Activated naive CD4-positive, alpha-beta T cell treated with anti-CD3 and anti-CD28 coated beads for 36 hours (primary cell): ENCODE measurements around the gene CHRNA4. TPM values are rescaled to one million over a fixed set of nuclear protein-coding genes. Genes with fewer than 3 reads are reported as not detected.

ENCODE experiments used
- CTCF ChIA-PET: fragments of 350-600 bp; sonication (Branson Sonifier 250); formaldehyde crosslinking; loops from one replicate; lab custom pipeline; 2021; ENCODE audit warnings: antibody characterized with exemption; lab: Charles Lee
- DNase-seq: peaks from one replicate; pipeline ENCODE4 v3.0.0-alpha.2; 2020
- H3K27ac Mint-ChIP-seq: one replicate; pipeline ENCODE4 v1.8.0; 2021; ENCODE audit warnings: mild to moderate bottlenecking, mixed read lengths
- H3K27me3 Mint-ChIP-seq: one replicate; pipeline ENCODE4 v1.8.0; 2021; ENCODE audit warnings: low read depth, mixed read lengths
- H3K36me3 Mint-ChIP-seq: one replicate; pipeline ENCODE4 v1.8.0; 2021; ENCODE audit warnings: low read depth, mixed read lengths
- H3K4me1 Mint-ChIP-seq: one replicate; pipeline ENCODE4 v1.8.0; 2021; ENCODE audit warnings: low read depth, mixed read lengths
- H3K4me3 Mint-ChIP-seq: one replicate; pipeline ENCODE4 v1.8.0; 2021; ENCODE audit warnings: mild to moderate bottlenecking, moderate library complexity, mixed read lengths
- H3K9me3 Mint-ChIP-seq: one replicate; pipeline ENCODE4 v1.8.0; 2021; ENCODE audit warnings: mixed read lengths
- intact Hi-C: fragments of 100-400 bp; cut with micrococcal nuclease; formaldehyde crosslinking; loops from one replicate; pipeline ENCODE4 v1.15.1; 2023
- total RNA-seq, 2 experiments: library from RNA; stranded (reverse); gene quantifications; one replicate each; pipeline ENCODE4 v1.2.3, GENCODE V29; 2021

CHRNA4 gene
- total RNA-seq, 2 experiments from 2014 or later: not detected

DNA sequence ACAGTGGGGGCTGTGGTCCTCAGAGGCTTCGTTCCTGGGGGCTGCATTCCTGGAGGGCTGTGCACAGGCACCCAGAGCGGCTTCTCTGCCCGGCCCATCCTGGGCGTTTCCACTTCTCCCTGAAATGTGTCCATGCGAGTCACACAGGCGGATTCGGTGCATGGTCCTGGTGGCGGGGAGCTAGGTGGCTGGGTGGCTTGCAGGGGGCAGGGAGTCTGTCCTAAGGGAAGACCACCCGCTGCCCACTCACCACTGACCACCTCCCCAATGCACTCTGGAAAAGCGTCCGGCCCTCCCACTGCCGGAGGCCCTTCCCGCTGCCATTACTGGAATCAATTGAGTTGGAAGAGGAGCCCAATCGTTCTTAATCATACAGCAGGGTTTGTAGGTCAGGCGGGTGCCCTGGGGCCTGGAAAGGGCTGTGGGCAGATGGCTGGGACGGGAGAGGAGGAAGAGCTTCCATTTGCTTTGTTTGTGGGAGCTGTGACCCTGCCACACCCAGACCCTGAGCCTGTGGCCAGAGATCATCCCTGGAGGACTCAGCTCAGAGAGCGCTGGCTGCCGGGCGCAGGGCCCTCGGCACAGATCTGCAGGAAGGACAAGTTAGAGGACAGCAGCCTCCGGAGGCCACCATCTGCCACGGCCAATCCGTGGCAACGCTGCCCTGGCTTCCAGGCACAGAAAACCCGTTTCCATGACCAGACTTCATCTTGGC is 6.4 kb downstream of the CHRNA4 start:
- CTCF ChIA-PET: no interaction called here
- no peak for DNase-seq

GRCh38 chr20:63352811-63353221 is 8.3 kb downstream of the CHRNA4 start:
- Mint-ChIP-seq H3K4me1 (no peaks in the 10 kb centered on the region), H3K4me3 (no peak overlapping the region), H3K27ac (no peak overlapping the region), H3K9me3 (no peaks in the 10 kb centered on the region), H3K36me3 (no peaks in the 10 kb centered on the region), H3K27me3 (peaks cover 4% of the 10 kb centered on the region)
- intact Hi-C loops: no loop called here
- CTCF ChIA-PET: no interaction called here
- no peak for DNase-seq

More for the DNA sequence above, 6.4 kb downstream of the CHRNA4 start:
- Mint-ChIP-seq H3K36me3 (no peaks in the 10 kb centered on the region), H3K27me3 (peaks cover 12% of the 10 kb centered on the region), H3K27ac (no peak overlapping the region), H3K9me3 (no peaks in the 10 kb centered on the region), H3K4me3 (no peak overlapping the region), H3K4me1 (no peaks in the 10 kb centered on the region)
- intact Hi-C loops: no loop called here

DNA sequence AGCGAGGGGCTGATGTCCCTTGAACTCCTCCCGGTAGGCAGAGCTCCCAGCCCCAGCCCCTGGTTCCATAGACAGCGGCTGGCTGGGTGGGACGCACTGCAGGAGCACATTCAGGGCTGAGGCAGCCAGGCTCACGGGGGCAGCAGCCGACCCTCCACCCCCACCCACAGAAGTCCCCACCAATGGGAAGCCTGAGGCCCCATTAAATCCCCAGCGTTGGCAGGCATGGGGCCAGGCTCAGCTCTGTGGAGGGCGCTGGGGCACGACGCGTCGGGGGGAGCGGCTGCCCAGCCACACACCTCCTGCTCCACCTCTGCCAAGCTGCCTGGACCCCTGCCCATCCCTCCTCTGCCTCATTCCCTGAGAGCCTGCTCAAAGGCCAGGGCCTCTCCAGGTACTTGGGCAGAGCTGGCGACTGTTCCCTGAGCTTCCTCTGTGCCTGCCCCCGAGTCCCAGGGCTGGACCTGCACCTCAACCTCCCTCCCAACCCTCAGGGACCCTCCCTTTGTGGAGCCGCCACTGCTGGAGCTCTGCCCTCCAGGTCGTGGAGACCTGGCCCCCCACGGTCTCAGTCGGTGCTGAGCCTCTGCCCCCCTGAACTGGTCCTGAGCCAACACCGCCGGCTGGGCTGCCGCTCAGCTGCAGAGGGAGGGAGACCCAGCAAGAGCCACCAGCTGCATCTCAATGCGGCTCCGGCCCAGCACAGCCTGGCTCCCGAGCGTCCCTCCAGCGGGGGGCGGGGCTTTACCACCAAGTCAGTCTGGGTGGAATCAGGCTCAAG is 9.1 kb downstream of the CHRNA4 start:
- Mint-ChIP-seq H3K4me3 (no peak overlapping the region), H3K4me1 (no peaks in the 10 kb centered on the region), H3K36me3 (no peaks in the 10 kb centered on the region), H3K27ac (no peak overlapping the region), H3K9me3 (no peaks in the 10 kb centered on the region), H3K27me3 (peaks cover 4% of the 10 kb centered on the region)
- CTCF ChIA-PET: interaction anchor here (0.6 kb wide), 1 partner anchor 16 kb away, joined by 3 read pairs; no protein-coding TSS in a partner anchor
- intact Hi-C loops: no loop called here
- no peak for DNase-seq

GRCh38 chr20:63351326-63351700 is 9.8 kb downstream of the CHRNA4 start:
- Mint-ChIP-seq H3K4me3 (no peak overlapping the region), H3K9me3 (no peaks in the 10 kb centered on the region), H3K27me3 (peaks cover 4% of the 10 kb centered on the region), H3K36me3 (no peaks in the 10 kb centered on the region), H3K4me1 (no peaks in the 10 kb centered on the region), H3K27ac (no peak overlapping the region)
- CTCF ChIA-PET: no interaction called here
- DNase-seq: no peak
- intact Hi-C loops: no loop called here

- Mint-ChIP-seq H3K4me3 (no peak overlapping the region), H3K27me3 (peaks cover 4% of the 10 kb centered on the region), H3K27ac (no peak overlapping the region), H3K9me3 (no peaks in the 10 kb centered on the region), H3K36me3 (no peaks in the 10 kb centered on the region), H3K4me1 (no peaks in the 10 kb centered on the region)
- CTCF ChIA-PET: no interaction called here
- DNase-seq: no peak
- intact Hi-C loops: no loop called here
Measured at GRCh38 chr20:63350597-63351325, 10.4 kb downstream of the CHRNA4 start.

DNA sequence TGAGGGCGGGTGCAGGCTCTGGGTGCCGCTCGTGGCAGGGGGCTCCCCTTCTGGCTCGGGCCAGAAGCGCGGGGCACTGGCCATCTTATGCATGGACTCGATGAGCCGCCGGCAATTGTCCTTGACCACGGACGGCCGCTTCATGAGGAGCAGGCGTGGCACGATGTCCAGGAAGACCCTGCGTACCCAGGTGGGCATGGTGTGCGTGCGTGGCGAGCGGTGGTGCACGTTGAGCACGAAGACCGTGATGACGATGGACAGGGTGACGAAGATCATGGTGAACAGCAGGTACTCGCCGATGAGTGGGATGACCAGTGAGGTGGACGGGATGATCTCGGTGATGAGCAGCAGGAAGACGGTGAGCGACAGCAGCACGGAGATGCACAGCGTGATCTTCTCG is 11.0 kb downstream of the CHRNA4 start:
- no peaks in the 10 kb centered on the region for H3K36me3 Mint-ChIP-seq
- no peak overlapping the region for H3K27ac Mint-ChIP-seq
- H3K4me1 Mint-ChIP-seq: no peaks in the 10 kb centered on the region
- DNase-seq: no peak
- no peak overlapping the region for H3K4me3 Mint-ChIP-seq
- H3K27me3 Mint-ChIP-seq: peaks cover 4% of the 10 kb centered on the region
- intact Hi-C loops: no loop called here
- CTCF ChIA-PET: no interaction called here
- no peaks in the 10 kb centered on the region for H3K9me3 Mint-ChIP-seq

DNA sequence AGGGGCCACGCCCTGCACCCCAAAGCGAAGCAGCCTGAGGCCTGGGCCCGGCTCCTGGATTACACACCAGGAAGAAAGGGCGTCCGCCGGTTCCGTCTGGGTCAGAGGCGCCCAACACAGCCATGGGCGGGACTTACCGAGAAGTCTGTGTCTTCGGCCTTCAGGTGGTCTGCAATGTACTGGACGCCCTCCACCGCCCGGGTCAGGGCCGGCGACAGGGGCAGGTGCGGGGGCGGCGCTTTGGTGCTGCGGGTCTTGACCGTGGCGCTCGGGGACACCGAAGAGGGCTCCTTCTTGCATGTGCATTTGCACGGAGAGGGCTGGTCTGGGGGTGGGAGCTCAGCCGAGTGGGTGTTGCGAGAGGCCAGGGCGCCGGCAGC is 11.6 kb downstream of the CHRNA4 start:
- H3K27ac Mint-ChIP-seq: no peak overlapping the region
- H3K9me3 Mint-ChIP-seq: no peaks in the 10 kb centered on the region
- H3K4me1 Mint-ChIP-seq: no peaks in the 10 kb centered on the region
- CTCF ChIA-PET: no interaction called here
- no peaks in the 10 kb centered on the region for H3K27me3 Mint-ChIP-seq
- H3K36me3 Mint-ChIP-seq: no peaks in the 10 kb centered on the region
- H3K4me3 Mint-ChIP-seq: no peak overlapping the region
- DNase-seq: no peak
- intact Hi-C loops: no loop called here

DNA sequence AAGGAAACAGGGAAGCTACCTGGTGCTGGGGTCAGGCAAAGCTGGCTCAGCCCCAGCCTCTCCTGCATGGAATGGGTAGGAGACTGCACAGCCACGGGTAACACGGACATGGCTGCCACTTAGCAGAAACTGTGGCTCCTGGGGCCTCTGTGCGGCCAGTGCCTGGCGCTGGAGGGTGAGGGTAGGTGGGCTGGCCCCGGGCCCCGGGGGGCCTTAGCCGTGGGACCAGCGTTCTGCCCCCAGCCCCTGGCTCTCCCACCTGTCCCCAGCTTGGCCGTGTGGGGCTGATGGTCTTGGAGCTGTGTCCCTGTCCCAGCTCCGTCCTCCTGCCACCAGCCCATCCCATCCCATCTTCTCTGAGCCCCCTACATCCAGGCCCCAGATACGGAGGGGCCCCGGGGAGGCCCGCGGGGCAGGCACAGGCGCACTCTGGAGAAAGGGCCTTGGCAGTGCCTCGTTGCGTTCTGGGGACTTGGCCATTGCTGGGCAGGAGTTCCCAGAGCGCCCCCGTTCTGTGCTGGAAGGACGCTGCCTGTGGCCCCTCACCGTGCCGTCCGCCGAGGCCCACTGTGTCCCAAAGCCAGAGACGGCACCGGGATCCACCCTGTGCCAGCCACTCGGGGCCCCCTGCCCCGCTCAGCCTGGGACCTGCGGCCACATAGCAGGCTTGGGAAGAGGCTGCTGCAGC is 12.2 kb downstream of the CHRNA4 start:
- no peaks in the 10 kb centered on the region for H3K27me3 Mint-ChIP-seq
- intact Hi-C loops: no loop called here
- DNase-seq: no peak
- H3K4me1 Mint-ChIP-seq: no peaks in the 10 kb centered on the region
- H3K36me3 Mint-ChIP-seq: no peaks in the 10 kb centered on the region
- H3K4me3 Mint-ChIP-seq: no peak overlapping the region
- no peak overlapping the region for H3K27ac Mint-ChIP-seq
- CTCF ChIA-PET: no interaction called here
- H3K9me3 Mint-ChIP-seq: no peaks in the 10 kb centered on the region

- CTCF ChIA-PET: no interaction called here
- Mint-ChIP-seq H3K27me3 (no peaks in the 10 kb centered on the region), H3K36me3 (no peaks in the 10 kb centered on the region), H3K4me3 (no peak overlapping the region), H3K4me1 (no peaks in the 10 kb centered on the region), H3K9me3 (no peaks in the 10 kb centered on the region), H3K27ac (no peak overlapping the region)
- no peak for DNase-seq
- intact Hi-C loops: no loop called here
Measured at GRCh38 chr20:63347950-63348827, 13.0 kb downstream of the CHRNA4 start.

- H3K27me3 Mint-ChIP-seq: no peaks in the 10 kb centered on the region
- CTCF ChIA-PET: interaction anchor here (0.6 kb wide), 1 partner anchor 31 kb away, joined by 3 read pairs; no protein-coding TSS in a partner anchor
- no peaks in the 10 kb centered on the region for H3K36me3 Mint-ChIP-seq
- DNase-seq: no peak
- H3K9me3 Mint-ChIP-seq: no peaks in the 10 kb centered on the region
- no peak overlapping the region for H3K4me3 Mint-ChIP-seq
- no peak overlapping the region for H3K27ac Mint-ChIP-seq
- H3K4me1 Mint-ChIP-seq: no peaks in the 10 kb centered on the region
- intact Hi-C loops: no loop called here
Measured at GRCh38 chr20:63347081-63347741, 13.9 kb downstream of the CHRNA4 start.
